HCT116 (cell line): ENCODE data around the gene TACC3.

ENCODE experiments used
- POLR2A ChIP-seq: IDR thresholded peaks from 2 replicates; pipeline ENCODE4 v1.7.0; 2011; ENCODE audit warnings: borderline replicate concordance; ENCODE audit not compliant: insufficient read depth, insufficient read length; ENCODE audit errors: extremely low read depth
- TF ChIP-seq, protein P1 (sequence below), 3 experiments: fragments of 200-600 bp in 1 of 3; sonication (generic) in 1 of 3; IDR thresholded peaks in 2 of 3; conservative IDR thresholded peaks in 1 of 3; 2 replicates each; pipeline ENCODE4 v1.5.1; 2012 to 2017; ENCODE audit warnings: low read depth in 2 of 3, low read length in 2 of 3, antibody characterized with exemption in 1 of 3, borderline replicate concordance in 1 of 3, control low read depth in 1 of 3, mild to moderate bottlenecking in 1 of 3, mixed read lengths in 1 of 3, mixed run types in 1 of 3, moderate library complexity in 1 of 3; ENCODE audit not compliant: insufficient read depth in 1 of 3
- TF ChIP-seq, protein P2 (sequence below): IDR thresholded peaks from 2 replicates; pipeline ENCODE4 v1.6.1; 2012

DNA sequence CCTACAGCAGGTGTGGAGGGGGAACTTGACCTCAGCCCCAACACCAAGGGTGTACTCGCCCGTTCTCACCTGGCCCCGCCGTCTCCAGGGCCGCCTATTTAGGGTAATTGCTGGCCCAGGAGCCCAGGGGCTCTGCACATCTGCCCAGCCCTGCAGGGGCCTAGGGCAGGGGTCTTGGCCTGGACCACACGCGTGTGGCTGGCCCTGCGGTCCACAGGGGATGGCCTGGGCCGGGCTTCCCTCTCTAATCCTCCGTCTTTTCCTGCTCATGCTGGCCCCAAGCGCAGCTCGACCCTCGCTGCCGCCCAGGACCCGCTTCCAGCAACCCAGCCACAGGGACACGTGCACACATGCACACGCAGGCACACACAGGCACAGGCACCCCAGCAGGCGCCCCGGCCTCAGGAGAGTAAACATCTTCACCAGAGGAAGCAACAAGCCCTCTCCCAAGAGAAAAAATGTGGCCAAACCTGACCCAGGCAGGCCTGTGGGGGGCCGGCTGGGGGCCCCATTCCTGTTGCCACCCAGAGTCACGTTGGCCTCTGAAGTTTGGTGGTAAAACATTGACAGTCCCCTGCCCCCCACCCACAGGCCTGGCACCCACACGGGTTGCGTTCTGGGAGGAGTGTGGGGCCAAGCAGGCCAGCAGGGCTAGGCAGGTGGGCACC is 47.2 kb downstream of the TACC3 start:
- TF ChIP-seq, protein P1, sequence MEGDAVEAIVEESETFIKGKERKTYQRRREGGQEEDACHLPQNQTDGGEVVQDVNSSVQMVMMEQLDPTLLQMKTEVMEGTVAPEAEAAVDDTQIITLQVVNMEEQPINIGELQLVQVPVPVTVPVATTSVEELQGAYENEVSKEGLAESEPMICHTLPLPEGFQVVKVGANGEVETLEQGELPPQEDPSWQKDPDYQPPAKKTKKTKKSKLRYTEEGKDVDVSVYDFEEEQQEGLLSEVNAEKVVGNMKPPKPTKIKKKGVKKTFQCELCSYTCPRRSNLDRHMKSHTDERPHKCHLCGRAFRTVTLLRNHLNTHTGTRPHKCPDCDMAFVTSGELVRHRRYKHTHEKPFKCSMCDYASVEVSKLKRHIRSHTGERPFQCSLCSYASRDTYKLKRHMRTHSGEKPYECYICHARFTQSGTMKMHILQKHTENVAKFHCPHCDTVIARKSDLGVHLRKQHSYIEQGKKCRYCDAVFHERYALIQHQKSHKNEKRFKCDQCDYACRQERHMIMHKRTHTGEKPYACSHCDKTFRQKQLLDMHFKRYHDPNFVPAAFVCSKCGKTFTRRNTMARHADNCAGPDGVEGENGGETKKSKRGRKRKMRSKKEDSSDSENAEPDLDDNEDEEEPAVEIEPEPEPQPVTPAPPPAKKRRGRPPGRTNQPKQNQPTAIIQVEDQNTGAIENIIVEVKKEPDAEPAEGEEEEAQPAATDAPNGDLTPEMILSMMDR (IDR thresholded peaks at IDR 0.05 in 2 of 3, conservative IDR thresholded peaks at IDR 0.05 in 1 of 3; ENCODE audit: borderline replicate concordance in 1 of 3, insufficient read depth in 1 of 3, low read depth in 2 of 3, low read length in 2 of 3): no peak
- TF ChIP-seq POLR2A: no peak
- TF ChIP-seq, protein P2, sequence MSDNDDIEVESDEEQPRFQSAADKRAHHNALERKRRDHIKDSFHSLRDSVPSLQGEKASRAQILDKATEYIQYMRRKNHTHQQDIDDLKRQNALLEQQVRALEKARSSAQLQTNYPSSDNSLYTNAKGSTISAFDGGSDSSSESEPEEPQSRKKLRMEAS: no peak
